HG02885 (cell line): ENCODE data around the gene NACC1.

Source experiments
- ATAC-seq: cut with Tn5 transposase; IDR thresholded peaks from one replicate; pipeline ENCODE4 v1.9.1; 2021; ENCODE audit warnings: mild to moderate bottlenecking; ENCODE audit not compliant: unreplicated experiment, poor library complexity

The NACC1 gene

DNA sequence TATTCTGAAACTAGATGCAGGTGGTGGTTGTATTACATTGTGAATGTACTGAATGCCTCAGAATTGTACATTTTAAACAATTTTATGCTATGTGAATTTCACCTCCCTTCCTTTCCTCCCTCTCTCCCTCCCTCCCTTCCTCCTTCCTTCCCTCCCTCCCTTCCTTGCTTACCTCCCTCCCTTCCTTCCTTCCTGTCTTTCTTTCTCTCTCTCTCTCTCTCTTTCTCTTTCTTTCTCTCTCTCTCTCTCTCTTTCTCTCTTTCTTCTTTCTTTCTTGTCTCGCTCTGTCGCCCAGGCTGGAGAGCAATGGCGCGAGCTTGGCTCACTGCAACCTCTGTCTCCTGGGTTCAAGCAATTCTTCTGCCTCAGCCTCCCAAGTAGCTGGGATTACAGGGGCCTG lies 69.4 kb downstream of the NACC1 start:
- no peak for ATAC-seq

DNA sequence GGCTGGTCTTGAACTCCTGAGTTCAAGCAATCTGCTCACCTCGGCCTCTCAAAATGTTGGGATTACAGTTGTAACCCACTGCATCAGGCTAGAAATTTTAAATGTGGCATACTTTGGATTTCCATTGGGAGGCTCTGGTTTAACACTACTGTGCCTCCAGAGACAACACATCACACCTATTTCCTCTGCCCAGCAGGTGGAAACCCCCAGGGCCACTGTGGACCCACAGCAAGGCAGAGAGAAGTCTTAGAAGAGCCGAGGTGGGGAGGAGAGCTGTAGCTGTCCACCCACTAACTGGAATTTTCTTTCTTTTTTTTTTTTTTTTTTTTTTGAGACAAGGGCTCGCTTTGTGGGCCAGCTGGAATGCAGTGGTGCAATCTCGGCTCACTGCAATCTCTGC lies 71.5 kb downstream of the NACC1 start:
- no peak for ATAC-seq
